Measurements from ENCODE around the gene SLCO3A1.

- TF ChIP-seq PRDM1 (tag by site-specific recombination; IDR thresholded peaks at IDR 0.05) (no peak), MYNN (tag by site-specific recombination; IDR thresholded peaks at IDR 0.05; ENCODE audit: borderline replicate concordance) (no peak), CTCF (tag by site-specific recombination; IDR thresholded peaks at IDR 0.05) (no peak), ZNF335 (tag by site-specific recombination; conservative IDR thresholded peaks at IDR 0.05) (no peak)
These were observed 114.6 kb downstream of the SLCO3A1 start for GRCh38 chr15:91967935-91968606.
